HG02884 (cell line): ENCODE measurements around the gene ZNF620.
"Not testable (repeated sequence)": the region's sequence is repeated elsewhere in the genome, so short reads cannot be mapped to it uniquely, and the experiment has no call there.

Source experiments
- ATAC-seq: cut with Tn5 transposase; IDR thresholded peaks from one replicate; pipeline ENCODE4 v1.9.1; 2021; ENCODE audit warnings: mild to moderate bottlenecking, moderate library complexity; ENCODE audit not compliant: unreplicated experiment

ZNF620 gene

DNA sequence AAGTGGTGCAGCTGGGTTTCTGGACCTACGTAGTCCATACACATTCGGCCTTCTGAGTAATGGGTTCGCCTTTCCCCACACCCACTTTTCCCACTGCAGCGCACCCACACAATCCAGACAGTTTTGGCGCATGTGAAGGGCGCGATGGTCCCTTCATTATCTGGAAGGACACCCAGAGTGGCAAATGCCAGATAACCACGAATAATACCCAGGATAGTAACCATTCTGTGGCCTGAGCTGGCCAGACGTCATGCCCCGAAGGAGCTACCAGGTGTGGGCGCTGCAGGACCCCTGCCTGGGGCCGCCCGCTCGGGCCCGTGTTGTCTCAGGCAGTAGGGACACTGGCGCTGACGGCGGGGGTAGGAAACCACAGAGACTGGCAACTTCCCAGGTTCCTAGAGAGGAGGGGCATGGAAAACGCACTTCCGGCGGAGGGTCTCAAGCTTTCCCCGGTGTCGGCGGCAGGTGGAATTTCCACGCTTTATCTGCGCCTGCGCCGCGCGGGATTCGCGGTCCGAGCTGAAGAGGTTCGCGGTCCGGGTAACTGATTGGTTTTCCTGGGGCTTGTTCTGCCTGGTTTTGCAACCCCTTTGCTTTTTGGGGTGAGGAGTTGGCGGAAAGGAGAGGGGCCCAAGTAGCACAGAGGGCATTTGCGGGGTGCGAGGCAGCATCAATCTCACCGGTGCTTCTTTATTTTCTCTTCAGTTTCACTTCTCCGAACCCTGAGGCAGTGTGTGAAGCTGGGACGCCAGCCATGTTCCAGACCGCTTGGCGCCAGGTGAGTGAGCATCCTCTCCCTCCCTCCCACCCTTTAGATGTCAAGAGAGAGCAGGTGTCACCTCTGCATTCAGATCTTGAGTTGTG, at the start of gene ZNF620:
Gene ZNF620 (plus strand): TSS at position 441 of the 864 bp plus-strand sequence. CDS start 314 bp downstream, at position 755.
- peak; percentile 72 for ATAC-seq

DNA sequence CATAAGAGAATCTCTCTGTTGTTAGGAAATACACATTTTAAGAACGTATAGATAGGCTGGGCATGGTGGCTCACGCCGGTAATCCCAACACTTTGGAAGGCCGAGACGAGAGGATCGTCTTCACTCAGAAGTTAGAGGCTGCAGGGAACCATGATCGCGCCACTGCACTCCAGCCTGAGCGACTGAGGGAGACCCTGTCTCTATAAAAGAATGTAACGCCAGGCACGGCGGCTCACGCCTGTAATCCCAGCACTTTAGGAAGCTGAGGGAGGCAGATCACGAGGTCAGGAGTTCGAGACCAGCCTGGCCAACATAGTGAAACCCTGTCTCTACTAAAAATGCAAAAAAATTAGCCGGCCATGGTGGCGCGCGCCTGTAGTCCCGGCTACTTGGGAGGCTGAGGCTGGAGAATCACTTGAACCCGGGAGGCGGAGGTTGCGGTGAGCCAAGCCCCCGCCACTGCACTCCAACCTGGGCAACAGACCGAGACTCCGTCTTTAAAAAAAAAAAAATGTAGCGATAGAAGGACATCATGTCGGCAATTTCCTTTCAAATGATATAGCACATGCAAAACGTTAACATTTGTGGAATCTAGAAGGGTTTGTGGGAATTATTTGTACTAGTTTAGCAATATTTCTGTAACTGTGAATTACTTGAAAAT, 49.4 kb upstream of the ZNF620 start:
- ATAC-seq = no peak

DNA sequence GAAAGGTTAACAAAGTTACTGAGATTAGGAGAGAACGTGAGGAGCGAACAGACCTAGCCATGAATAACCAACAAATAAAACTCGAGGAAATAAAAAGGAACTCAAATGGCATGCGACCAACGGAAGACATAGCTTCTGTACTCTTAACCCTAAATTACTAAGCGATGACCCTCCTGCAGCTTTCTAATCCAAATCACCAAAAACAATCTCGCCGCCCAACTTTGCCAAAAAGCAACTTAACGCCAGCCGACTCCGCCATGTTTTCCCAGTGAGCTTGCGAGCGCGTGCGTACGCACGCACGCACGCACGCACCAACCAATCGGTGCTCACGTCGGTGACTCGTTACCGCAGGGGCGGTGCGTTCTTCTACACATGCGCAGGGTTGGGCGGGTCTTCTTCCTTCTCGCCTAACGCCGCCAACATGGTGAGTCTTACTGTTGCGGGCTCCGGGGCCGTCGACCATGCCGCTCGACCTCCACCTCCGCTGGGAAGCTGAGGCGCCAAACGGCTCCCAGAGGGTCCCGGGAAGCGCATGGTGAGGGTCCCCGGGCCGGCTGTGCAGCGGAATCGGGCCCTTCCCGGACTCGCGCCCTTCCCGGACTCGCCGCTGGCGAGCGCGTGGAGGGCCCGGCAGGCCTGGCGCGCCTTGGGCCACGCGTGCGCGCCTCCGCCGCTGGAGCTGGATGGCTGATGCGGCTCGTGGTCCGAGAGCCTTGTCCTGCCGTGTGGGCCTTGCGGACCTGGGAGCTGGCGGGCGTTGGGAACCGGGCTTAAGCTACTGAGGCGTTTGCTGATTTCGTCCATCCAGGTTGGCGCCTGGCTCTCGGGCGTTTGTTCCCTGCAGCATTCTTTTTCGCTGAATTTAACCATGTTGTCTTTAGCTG, 48.7 kb upstream of the ZNF620 start, which contains the start of gene RPL14:
Gene RPL14 (plus strand): TSS at position 400 of the 884 bp plus-strand sequence. CDS start 133 bp downstream, at position 533.
- ATAC-seq = peak; percentile 55

DNA sequence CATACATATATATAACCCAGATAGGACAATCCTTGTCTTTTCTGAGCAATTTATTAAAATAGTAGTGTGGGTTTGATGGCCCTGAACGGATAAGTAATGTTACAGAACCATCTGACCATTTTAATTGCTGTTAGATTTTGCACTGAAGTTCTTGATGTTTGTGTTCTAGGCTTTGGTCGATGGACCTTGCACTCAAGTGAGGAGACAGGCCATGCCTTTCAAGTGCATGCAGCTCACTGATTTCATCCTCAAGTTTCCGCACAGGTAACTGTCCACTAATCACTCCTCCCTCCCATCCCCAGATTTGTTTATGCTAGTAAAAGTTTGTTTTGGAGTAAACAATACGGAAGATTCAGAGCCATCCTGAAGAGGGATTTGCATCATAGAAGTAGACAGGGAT, 47.4 kb upstream of the ZNF620 start:
- ATAC-seq = no peak

DNA sequence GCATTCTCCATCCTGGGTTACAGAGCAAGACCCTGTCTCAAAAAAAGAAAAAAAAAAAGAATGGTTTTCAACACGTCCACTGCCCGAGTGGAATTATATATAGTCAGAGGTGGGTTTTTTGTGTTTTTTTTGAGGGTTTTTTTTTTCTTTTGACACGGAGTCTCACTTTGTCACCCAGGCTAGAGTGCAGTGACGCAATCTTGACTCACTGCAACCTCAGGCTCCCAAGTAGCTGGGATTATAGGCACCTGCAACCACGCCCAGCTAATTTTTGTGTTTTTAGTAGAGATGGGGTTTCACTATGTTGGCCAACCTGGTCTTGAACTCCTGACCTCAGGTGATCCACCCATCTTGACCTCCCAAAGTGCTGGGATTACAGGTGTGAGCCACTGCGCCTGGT, 45.4 kb upstream of the ZNF620 start:
- not testable (repeated sequence) for ATAC-seq

DNA sequence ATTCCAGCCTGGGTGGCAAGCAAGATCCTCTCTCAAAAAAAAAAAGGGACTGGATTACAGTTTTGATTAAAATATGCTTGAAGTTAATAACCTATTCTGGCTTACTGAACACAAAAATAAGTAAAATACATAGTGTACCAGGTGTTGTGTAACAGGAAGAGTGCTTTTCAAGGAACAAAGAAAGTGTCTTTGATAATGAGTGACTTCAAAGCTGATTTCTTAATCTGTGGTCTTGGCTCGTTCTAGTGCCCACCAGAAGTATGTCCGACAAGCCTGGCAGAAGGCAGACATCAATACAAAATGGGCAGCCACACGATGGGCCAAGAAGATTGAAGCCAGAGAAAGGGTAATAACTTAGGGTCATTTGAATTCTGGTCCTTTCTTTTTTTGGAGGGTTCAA, 44.7 kb upstream of the ZNF620 start:
- no peak for ATAC-seq

DNA sequence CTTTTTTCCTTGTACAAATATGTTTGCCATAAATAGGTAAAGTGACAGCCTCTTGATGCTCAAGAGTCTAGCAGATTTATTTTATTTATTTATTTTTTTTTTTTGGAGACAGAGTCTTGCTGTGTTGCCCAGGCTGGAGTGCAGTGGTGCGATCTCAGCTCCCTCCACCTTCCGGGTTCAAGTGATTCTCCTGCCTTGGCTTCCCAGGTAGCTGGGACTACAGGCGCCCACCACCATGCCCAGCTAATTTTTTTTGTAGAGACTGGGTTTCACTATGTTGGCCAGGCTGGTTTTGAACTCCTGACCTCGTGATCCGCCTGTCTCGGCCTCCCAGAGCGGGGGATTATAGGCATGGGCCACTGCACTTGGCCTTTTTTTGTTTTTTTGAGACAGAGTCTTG, 43.0 kb upstream of the ZNF620 start:
- ATAC-seq = not testable (repeated sequence)

DNA sequence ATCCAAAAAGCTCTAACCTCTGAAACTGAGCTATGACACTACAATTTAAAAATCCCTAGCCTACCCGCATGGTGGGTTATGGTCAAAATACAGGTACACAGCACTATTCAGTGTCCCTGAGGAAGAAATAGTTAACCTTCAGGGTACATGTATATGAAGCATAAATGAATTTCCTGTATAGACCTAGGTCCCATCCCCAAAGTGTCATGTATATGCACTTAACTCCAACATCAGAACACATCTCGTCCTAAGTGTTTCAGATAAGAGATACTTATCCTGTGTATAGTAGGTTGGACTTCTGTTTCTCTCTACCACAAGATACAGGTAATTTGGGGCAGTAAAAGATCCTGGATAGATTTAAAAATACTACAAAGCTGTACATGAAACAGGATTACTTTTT, 42.3 kb upstream of the ZNF620 start:
- ATAC-seq = no peak

DNA sequence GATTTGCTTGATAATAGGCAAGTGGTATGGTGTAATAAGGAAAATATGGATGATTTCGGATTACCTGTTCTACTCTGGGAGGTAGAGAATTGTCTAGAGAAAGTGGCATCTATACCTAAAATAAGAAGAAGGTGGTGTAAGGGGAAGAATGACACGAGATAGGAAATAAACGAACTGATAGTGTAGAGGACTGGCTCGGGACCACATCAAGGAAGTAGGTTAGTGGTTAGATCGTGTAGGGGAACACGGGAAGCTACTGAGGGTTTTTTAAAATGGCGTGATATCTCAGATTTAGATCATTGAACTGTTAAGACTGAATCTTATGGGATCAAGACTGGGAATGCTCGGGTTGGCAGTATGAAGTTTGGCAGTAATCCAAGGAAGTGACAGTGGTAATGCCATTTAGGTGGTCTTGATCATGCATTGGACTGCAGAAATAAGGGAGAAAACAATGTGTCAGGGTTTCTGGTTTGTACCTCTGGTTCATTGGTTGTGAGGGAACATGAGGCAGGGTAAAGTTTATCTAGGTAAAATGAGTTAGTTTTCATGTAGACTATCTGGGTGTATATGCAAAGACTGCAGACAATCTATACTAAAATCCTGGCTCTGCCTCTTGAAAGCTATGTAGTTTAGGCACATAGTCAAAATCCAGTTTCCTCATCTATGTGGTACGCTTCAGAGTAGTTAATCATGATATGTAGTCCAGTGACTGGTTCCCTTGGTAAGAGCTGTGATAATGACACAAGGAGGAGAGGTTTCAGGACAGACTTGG, 41.3 kb upstream of the ZNF620 start:
- no peak for ATAC-seq

DNA sequence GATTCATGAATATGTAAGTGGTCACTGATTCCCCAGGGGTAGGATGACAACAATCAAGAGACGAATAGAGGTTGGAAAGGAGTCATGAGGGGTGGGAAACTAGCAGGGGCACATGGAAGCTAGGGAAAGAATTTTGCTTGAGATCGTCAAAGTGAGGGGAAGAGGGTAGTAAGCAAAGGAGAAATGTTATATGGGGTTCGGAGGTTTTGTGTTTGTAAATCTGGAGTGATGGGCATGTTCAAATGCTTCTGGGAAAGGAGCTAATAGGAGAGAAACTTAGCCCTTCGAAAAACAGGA, 40.8 kb upstream of the ZNF620 start:
- no peak for ATAC-seq

DNA sequence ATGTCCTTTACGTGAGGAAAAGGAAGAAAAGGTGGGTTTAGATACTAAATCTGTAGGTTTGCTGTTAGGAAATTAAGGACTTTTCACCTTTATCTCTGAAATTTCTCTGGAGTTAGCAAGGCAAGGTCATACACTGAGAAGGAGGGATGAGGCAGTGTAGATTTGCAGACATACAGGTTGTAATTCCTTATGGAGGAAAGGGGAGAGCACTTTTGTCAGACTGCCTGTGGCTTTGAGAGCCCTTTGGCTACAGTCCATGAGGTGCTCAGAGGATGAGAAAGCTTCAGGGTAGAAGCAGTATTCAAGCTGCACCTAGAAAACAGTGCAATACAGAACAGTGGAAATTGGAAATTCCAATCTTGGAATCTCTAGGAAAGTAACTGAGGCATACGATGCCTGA, 40.4 kb upstream of the ZNF620 start:
- ATAC-seq = no peak

DNA sequence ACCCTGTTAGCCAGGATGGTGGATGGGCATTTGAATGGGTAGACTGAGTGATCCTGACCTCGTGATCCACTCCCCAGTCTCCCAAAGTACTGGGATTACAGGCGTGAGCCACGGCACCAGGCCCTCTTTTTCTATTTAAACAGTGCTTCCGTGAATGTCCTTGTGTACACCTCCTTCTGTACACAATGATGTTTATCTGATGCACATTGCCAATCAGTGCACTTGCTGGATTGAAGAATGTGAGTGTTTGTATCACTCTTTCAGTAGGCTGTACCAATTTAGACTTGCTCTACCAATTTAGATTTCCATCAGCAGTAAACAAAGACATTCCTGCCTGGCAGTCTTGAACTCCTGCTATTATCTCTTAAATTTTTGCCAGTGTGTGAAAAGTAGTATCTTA, 37.8 kb upstream of the ZNF620 start:
- no peak for ATAC-seq

DNA sequence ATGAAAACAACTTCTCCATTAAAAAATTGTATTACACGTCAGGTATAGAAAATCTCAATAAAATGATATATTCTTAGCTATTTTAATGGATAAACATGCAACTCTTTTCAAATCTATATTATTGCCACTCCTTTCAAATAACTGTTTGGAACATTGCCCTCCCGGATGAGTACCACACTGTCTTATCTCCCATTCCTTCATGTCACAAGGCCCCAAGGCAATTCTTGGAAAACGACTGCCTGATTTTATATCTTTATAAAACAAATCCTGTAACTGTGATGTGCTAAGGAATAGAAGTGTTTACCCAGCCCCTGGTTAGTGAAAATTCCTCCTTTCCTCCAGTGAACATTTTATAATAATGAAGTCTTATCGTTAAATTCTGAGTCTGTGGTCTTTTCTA, 35.1 kb upstream of the ZNF620 start:
- no peak for ATAC-seq

DNA sequence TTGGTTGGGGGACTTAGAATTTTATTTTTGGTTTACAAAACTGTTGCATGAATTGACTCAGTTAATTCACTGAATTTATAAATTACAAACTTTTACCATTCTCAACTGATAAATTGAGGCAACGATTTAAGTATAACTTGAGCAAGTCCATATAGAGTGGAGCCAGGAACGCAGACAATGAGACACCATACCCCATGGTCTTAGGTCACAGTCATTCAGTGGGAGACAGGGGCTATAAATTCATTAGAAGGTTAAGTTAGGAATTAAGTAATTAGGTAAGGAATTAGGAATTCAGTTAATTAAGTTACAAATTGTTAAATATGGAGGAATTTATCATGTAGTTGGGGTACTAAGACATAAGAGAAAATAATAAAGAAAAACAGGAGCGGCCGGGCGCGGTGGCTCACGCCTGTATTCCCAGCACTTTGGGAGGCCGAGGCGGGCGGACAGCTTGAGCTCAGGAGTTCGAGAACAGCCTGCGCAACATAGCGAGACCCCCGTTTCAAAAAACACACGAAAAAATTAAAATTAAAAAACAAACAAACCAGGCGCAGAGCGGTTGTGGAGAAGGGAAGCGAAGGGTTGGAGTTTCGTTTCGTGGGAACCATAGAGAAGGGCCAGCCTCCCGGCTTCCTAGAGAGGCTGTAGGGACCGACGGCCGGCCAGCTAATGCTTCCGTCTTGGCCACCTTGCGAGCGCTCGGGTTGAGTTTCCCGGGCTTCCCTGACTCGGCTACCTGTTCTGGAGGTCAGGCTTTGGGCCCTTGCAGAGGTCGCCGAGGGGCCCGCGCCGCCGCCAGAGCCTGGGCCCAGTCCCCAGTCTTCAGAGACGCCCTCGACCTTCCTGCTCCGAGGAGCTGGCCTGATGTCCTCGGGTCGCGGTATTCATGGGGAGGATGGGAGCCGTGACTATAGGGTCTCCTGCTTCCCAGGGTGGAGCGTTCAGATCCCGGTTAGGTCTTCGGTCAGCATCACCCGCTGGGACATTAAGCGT, 29.1 kb upstream of the ZNF620 start, which contains the start of gene ZNF619:
Gene ZNF619 (plus strand): TSS at position 645 of the 993 bp plus-strand sequence. CDS start 858 bp downstream, outside the sequence.
- ATAC-seq = peak; percentile 84

DNA sequence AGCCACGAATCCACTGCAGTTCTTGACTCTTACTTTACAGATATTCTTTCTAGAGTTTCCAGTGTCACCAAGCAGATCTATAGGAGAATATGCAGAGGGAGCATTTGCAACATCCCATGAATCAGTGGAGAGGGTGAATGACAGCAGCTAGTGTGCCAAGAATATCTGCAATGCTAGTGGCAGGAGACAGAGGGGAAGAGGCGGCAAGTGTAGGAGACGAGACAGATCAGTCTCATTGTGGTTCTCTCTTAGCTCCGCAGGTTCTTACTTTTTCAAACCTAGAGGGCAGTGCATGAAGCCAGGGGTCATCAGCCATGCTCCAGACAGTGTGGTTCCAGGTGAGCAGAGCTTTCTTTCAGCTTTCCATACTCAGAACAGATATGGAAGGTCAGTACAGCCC, 28.2 kb upstream of the ZNF620 start:
- no peak for ATAC-seq

DNA sequence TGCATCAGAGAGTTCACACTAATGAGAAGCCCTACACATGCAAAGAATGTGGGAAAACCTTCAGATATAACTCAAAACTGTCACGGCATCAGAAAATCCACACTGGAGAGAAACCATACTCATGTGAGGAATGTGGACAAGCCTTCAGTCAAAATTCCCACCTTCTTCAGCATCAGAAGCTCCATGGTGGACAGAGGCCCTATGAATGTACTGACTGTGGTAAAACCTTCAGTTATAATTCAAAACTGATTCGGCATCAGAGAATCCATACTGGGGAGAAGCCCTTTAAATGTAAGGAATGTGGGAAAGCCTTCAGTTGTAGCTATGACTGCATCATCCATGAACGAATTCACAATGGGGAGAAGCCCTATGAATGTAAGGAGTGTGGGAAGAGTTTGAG, 18.7 kb upstream of the ZNF620 start:
- no peak for ATAC-seq

DNA sequence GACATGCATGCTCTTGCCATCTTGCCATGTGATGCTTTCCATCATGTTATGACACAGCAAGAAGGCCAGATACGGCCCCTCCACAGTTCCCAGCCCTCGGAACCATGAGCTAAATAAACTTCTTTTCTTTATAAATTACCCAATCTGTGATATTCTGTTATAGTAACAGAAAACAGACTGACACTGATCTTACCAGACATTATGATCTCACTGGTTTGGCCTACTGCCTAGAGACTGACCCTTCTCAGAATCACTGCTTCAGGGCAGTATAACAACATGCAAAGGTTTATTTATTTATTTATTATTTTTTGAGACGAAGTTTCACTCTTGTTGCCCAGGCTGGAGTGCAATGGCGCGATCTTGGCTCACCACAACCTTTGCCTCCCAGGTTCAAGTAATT, 14.9 kb upstream of the ZNF620 start:
- ATAC-seq = no peak

DNA sequence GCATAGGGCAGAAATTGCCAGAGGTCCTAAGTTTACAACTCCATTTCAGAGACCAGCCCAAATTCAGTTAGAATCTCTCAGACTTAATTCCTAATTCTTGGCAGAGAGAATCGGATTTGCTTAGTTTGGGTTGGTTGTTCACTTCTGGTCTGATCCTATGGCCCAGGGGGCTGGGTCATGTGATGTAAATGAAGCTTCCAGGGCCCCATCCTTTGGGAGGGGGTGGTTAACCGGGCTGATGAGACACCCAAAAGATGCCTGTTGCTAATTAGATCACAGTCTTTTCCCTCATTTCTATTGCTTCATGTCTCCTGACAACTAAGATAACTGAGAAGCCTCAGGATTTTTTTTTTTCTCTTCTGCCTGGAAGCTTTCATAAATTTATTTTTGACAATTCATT, 11.1 kb upstream of the ZNF620 start:
- no peak for ATAC-seq

DNA sequence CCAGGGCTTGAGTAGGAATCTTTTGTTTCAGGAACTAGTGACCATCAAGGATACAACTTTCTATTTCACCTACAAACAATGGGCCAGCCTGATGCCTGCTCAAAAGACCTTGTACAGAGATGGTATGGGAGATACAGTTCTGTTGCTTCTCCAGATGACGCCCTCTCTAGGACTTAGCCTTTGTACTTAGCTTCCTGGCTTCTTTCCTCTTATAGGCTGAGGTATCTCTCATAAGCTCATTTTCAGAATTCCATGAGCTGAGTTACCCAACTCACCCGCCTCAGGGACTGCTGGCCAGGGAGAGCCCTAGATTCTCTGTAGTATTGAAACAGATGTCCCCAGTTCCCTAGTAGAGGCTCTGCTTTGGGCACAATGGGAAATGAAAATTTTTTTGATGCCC, 8.6 kb upstream of the ZNF620 start:
- no peak for ATAC-seq
